ENCODE measurements around the gene MED29.

The MED29 gene

GRCh38 chr19:39360599-39360998 is 30.6 kb upstream of the MED29 start:
- Histone ChIP-seq H3K27ac (no peak overlapping the region), H3K36me3 (ENCODE audit: control insufficient read depth, insufficient read depth, low read length) (no peaks in the 10 kb centered on the region), H3K4me1 (no peaks in the 10 kb centered on the region)

GRCh38 chr19:39362682-39363657 is 28.2 kb upstream of the MED29 start:
- H3K27ac ChIP-seq: no peak overlapping the region
- H3K36me3 ChIP-seq (ENCODE audit: control insufficient read depth, insufficient read depth, low read length): no peaks in the 10 kb centered on the region

More at GRCh38 chr19:39360599-39360998, 30.6 kb upstream of the MED29 start:
- H3K9me3 ChIP-seq (ENCODE audit: control insufficient read depth, low read length): no peaks in the 10 kb centered on the region
- no peak for TF ChIP-seq CTCF (IDR thresholded peaks at IDR 0.05)
- H3K79me2 ChIP-seq: peaks cover 5% of the 10 kb centered on the region
- H3K27me3 ChIP-seq (ENCODE audit: control insufficient read depth, insufficient read depth, low read length): no peaks in the 10 kb centered on the region
- no peak overlapping the region for H3K4me2 ChIP-seq (ENCODE audit: low read length)
- H2AFZ ChIP-seq: no peak overlapping the region
- no peak overlapping the region for H3K4me3 ChIP-seq (ENCODE audit: low read depth, low read length)
- H3K9ac ChIP-seq: no peak overlapping the region

GRCh38 chr19:39363901-39364457 is 27.2 kb upstream of the MED29 start:
- Histone ChIP-seq H3K9ac (no peak overlapping the region), H3K36me3 (ENCODE audit: control insufficient read depth, insufficient read depth, low read length) (no peaks in the 10 kb centered on the region), H3K9me3 (ENCODE audit: control insufficient read depth, low read length) (no peaks in the 10 kb centered on the region), H3K27me3 (ENCODE audit: control insufficient read depth, insufficient read depth, low read length) (no peaks in the 10 kb centered on the region), H3K4me2 (ENCODE audit: low read length) (no peak overlapping the region), H3K4me3 (ENCODE audit: low read depth, low read length) (no peak overlapping the region), H3K79me2 (peaks cover 6% of the 10 kb centered on the region), H3K27ac (no peak overlapping the region), H3K4me1 (no peaks in the 10 kb centered on the region), H2AFZ (no peak overlapping the region)
- TF ChIP-seq CTCF (IDR thresholded peaks at IDR 0.05): no peak

More at GRCh38 chr19:39362682-39363657, 28.2 kb upstream of the MED29 start:
- no peak overlapping the region for H3K9ac ChIP-seq
- H3K4me2 ChIP-seq (ENCODE audit: low read length): no peak overlapping the region
- no peak overlapping the region for H2AFZ ChIP-seq
- H3K27me3 ChIP-seq (ENCODE audit: control insufficient read depth, insufficient read depth, low read length): no peaks in the 10 kb centered on the region
- no peaks in the 10 kb centered on the region for H3K9me3 ChIP-seq (ENCODE audit: control insufficient read depth, low read length)
- H3K4me3 ChIP-seq (ENCODE audit: low read depth, low read length): no peak overlapping the region
- no peaks in the 10 kb centered on the region for H3K4me1 ChIP-seq
- no peak for TF ChIP-seq CTCF (IDR thresholded peaks at IDR 0.05)
- peaks cover 3% of the 10 kb centered on the region for H3K79me2 ChIP-seq

- H3K27ac ChIP-seq: no peak overlapping the region
- TF ChIP-seq CTCF (IDR thresholded peaks at IDR 0.05): no peak
These were observed 25.6 kb upstream of the MED29 start for GRCh38 chr19:39365531-39365930.

More at GRCh38 chr19:39365531-39365930, 25.6 kb upstream of the MED29 start:
- no peak overlapping the region for H3K4me2 ChIP-seq (ENCODE audit: low read length)
- no peak overlapping the region for H2AFZ ChIP-seq
- H3K9me3 ChIP-seq (ENCODE audit: control insufficient read depth, low read length): no peaks in the 10 kb centered on the region
- peaks cover 6% of the 10 kb centered on the region for H3K79me2 ChIP-seq
- no peaks in the 10 kb centered on the region for H3K4me1 ChIP-seq
- no peaks in the 10 kb centered on the region for H3K27me3 ChIP-seq (ENCODE audit: control insufficient read depth, insufficient read depth, low read length)
- H3K9ac ChIP-seq: no peak overlapping the region
- H3K36me3 ChIP-seq (ENCODE audit: control insufficient read depth, insufficient read depth, low read length): no peaks in the 10 kb centered on the region
- H3K4me3 ChIP-seq (ENCODE audit: low read depth, low read length): no peak overlapping the region
